ENCODE data around the gene PRTFDC1. TPM values are rescaled to one million over a fixed set of nuclear protein-coding genes. Genes with fewer than 3 reads are reported as not detected.
"Not testable (repeated sequence)": the region's sequence is repeated elsewhere in the genome, so short reads cannot be mapped to it uniquely, and the experiment has no call there.

The PRTFDC1 gene
- total RNA-seq, 1 experiment from 2014 or later, result not detected

DNA sequence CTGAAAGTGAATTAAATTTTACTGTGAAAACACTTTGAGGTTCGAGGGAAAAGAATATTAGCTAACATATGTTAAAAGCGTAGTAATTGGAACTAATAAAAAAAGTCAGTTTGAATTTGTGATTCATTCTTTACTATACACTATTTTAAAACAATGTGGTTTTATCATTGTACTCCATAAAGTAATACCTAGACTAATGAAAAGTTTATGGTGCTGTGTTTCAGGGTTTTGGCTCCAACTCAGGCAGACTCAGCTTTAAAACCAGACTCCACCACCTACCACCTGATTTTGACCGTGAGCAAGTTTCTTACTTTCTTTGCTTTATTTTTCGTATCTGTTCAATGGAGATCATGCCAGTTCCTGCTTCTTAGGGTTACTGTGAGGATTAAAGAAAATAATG is 9.2 kb upstream of the PRTFDC1 start:
- POLR2A ChIA-PET, result interaction anchor here (0.8 to 2.7 kb wide), 6 partner anchors 10 to 26 kb away, joined by 3 to 14 read pairs (median 4); no protein-coding TSS in a partner anchor
- DNase-seq (ENCODE audit: unreplicated experiment), result no peak
- Mint-ChIP-seq H3K27ac (ENCODE audit: low read depth, unreplicated experiment) (no peak overlapping the region), H3K4me1 (ENCODE audit: insufficient read depth, unreplicated experiment) (peaks cover 19% of the 10 kb centered on the region), H3K4me3 (ENCODE audit: unreplicated experiment) (no peak overlapping the region), H3K27me3 (ENCODE audit: insufficient read depth, unreplicated experiment) (no peaks in the 10 kb centered on the region), H3K36me3 (ENCODE audit: insufficient read depth, unreplicated experiment) (no peaks in the 10 kb centered on the region), H3K9me3 (ENCODE audit: unreplicated experiment) (no peaks in the 10 kb centered on the region)
- CTCF ChIA-PET, result no interaction called here
- BruUV-seq (replicated peaks), result no TSS peak
- TF ChIP-seq, protein P1, sequence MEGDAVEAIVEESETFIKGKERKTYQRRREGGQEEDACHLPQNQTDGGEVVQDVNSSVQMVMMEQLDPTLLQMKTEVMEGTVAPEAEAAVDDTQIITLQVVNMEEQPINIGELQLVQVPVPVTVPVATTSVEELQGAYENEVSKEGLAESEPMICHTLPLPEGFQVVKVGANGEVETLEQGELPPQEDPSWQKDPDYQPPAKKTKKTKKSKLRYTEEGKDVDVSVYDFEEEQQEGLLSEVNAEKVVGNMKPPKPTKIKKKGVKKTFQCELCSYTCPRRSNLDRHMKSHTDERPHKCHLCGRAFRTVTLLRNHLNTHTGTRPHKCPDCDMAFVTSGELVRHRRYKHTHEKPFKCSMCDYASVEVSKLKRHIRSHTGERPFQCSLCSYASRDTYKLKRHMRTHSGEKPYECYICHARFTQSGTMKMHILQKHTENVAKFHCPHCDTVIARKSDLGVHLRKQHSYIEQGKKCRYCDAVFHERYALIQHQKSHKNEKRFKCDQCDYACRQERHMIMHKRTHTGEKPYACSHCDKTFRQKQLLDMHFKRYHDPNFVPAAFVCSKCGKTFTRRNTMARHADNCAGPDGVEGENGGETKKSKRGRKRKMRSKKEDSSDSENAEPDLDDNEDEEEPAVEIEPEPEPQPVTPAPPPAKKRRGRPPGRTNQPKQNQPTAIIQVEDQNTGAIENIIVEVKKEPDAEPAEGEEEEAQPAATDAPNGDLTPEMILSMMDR (IDR thresholded peaks at IDR 0.05; ENCODE audit: unreplicated experiment), result no peak
- intact Hi-C loops (cut with micrococcal nuclease), result no loop called here

DNA sequence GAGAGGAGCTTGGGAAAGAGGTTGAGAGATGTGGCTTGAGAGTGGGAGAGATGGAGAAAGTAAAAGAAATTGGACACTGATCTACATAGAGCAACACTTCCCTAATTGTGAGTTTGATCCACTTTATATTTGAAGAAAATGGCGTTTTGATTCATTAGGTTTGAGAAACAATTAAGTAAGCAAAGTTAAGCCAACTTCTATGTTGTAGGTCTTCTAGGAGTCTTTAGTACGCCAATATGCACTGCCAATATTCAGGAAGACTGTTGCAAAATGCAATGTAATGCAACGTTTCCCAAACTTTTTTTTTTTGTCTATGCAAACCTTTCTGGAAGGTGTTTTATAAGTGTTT is 7.0 kb upstream of the PRTFDC1 start:
- BruUV-seq (replicated peaks), result no TSS peak
- TF ChIP-seq, protein P1 (IDR thresholded peaks at IDR 0.05; ENCODE audit: unreplicated experiment), result no peak

DNA sequence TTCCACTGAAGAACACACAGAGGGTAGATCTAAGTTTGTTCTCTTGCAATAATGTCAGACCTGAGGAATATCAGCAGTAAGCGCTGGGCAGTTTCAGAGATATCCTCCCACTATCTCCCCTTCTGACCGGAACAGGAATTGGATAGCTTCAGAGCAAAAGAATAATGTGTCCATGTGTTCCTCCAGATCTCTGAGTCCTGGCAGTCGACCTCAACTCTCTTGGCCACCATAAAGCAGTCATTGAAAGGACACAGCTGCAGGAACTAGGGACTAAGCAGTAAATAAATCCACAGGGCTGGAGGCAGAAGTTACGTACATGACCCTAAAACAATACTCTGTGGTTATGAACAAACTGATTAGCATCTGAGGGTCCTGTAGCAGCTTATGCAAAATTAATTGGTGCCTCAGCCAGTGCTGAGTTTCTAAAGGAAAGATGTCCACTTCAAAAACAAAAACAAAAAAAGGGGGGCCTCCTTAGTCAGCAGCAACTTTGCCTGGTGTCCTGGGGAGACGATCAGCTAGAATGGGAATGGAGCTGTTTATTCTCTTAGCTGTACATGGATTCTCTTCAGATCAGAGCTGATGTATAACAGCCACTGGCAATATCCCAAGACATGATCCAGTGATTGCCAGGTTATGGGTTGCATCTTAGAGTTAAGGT is 6.4 kb upstream of the PRTFDC1 start:
- H3K36me3 Mint-ChIP-seq (ENCODE audit: insufficient read depth, unreplicated experiment), result no peaks in the 10 kb centered on the region
- H3K4me1 Mint-ChIP-seq (ENCODE audit: insufficient read depth, unreplicated experiment), result peaks cover 19% of the 10 kb centered on the region
- CTCF ChIA-PET, result interaction anchor here (0.6 to 1.2 kb wide), 2 partner anchors 11 to 13 kb away, joined by 4 to 6 read pairs; no protein-coding TSS in a partner anchor
- peak overlapping the region; percentile 83 for H3K27ac Mint-ChIP-seq (ENCODE audit: low read depth, unreplicated experiment)
- BruUV-seq (replicated peaks), result no TSS peak
- no peaks in the 10 kb centered on the region for H3K9me3 Mint-ChIP-seq (ENCODE audit: unreplicated experiment)
- DNase-seq (ENCODE audit: unreplicated experiment), result peak; percentile 56
- TF ChIP-seq, protein P1 (IDR thresholded peaks at IDR 0.05; ENCODE audit: unreplicated experiment), result no peak
- POLR2A ChIA-PET, result interaction anchor here (0.6 to 0.7 kb wide), 4 partner anchors 12 to 243 kb away, joined by 3 to 4 read pairs (median 3); no protein-coding TSS in a partner anchor
- no peak overlapping the region for H3K4me3 Mint-ChIP-seq (ENCODE audit: unreplicated experiment)
- intact Hi-C loops (cut with micrococcal nuclease), result no loop called here
- no peaks in the 10 kb centered on the region for H3K27me3 Mint-ChIP-seq (ENCODE audit: insufficient read depth, unreplicated experiment)

More for the DNA sequence above, 7.0 kb upstream of the PRTFDC1 start:
- no peaks in the 10 kb centered on the region for H3K9me3 Mint-ChIP-seq (ENCODE audit: unreplicated experiment)
- no peak overlapping the region for H3K4me3 Mint-ChIP-seq (ENCODE audit: unreplicated experiment)
- H3K27me3 Mint-ChIP-seq (ENCODE audit: insufficient read depth, unreplicated experiment), result no peaks in the 10 kb centered on the region
- CTCF ChIA-PET, result interaction anchor here (1.2 kb wide), 1 partner anchor 14 kb away, joined by 6 read pairs; no protein-coding TSS in a partner anchor
- no peak overlapping the region for H3K27ac Mint-ChIP-seq (ENCODE audit: low read depth, unreplicated experiment)
- peaks cover 19% of the 10 kb centered on the region for H3K4me1 Mint-ChIP-seq (ENCODE audit: insufficient read depth, unreplicated experiment)
- POLR2A ChIA-PET, result interaction anchor here (0.6 kb wide), 1 partner anchor 243 kb away, joined by 3 read pairs; no protein-coding TSS in a partner anchor
- no peak for DNase-seq (ENCODE audit: unreplicated experiment)
- intact Hi-C loops (cut with micrococcal nuclease), result no loop called here
- H3K36me3 Mint-ChIP-seq (ENCODE audit: insufficient read depth, unreplicated experiment), result no peaks in the 10 kb centered on the region

DNA sequence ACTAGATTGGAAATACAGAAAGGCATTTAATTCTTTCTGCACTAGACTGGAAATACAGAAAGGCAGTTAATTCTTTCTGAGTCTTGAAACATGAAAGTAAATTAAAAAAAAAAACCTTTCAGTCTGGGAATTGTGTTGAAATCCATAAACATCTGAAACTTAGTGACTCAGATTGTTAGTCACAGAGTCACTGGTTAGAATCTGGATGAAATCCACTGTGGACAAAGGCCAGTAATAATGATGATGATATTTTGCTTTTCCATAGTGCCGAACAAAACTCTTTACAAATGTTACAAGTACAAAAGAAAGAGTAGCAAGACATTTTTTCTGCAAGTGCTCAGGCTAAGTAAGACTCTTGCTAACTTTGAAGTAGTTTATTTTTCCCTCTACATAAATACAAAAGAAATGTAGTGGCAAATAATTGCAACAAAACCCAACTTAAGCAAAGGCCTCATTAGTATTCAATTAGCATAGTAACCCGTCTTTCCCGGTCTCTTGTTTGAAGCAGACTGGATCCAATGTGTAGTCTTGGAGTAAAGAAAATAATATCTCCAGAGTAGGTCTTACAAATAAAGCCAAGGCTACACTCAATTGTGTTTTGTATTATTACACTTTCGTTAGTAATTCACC is 5.8 kb upstream of the PRTFDC1 start:
- peaks cover 19% of the 10 kb centered on the region for H3K4me1 Mint-ChIP-seq (ENCODE audit: insufficient read depth, unreplicated experiment)
- no peak overlapping the region for H3K4me3 Mint-ChIP-seq (ENCODE audit: unreplicated experiment)
- H3K9me3 Mint-ChIP-seq (ENCODE audit: unreplicated experiment), result no peaks in the 10 kb centered on the region
- intact Hi-C loops (cut with micrococcal nuclease), result no loop called here
- H3K36me3 Mint-ChIP-seq (ENCODE audit: insufficient read depth, unreplicated experiment), result no peaks in the 10 kb centered on the region
- POLR2A ChIA-PET, result interaction anchor here (0.7 kb wide), 1 partner anchor 12 kb away, joined by 3 read pairs; no protein-coding TSS in a partner anchor
- DNase-seq (ENCODE audit: unreplicated experiment), result peak; percentile 86
- H3K27me3 Mint-ChIP-seq (ENCODE audit: insufficient read depth, unreplicated experiment), result no peaks in the 10 kb centered on the region
- CTCF ChIA-PET, result no interaction called here
- no TSS peak for BruUV-seq (replicated peaks)
- TF ChIP-seq, protein P1 (IDR thresholded peaks at IDR 0.05; ENCODE audit: unreplicated experiment), result no peak
- peak overlapping the region; percentile 83 for H3K27ac Mint-ChIP-seq (ENCODE audit: low read depth, unreplicated experiment)

DNA sequence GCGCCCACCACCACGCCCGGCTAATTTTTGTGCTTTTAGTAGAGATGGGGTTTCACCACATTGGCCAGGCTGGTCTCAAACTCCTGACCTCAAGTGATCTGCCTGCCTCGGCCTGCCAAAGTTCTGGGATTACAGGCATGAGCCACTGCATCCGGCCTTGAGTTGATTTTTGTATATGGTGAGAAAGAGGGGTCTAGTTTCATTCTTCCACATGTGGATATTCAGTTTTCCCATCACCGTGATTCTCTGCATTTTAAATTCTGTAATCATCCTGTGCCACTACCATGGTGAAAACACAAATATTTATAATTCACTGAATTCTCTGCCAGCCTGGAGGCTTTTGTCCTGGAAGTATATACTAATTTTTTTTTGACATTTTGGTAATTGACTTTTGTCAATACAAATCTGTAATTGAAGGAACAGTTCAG is 5.2 kb upstream of the PRTFDC1 start:
- peaks cover 19% of the 10 kb centered on the region for H3K4me1 Mint-ChIP-seq (ENCODE audit: insufficient read depth, unreplicated experiment)
- H3K4me3 Mint-ChIP-seq (ENCODE audit: unreplicated experiment); BruUV-seq (replicated peaks); POLR2A ChIA-PET; H3K27me3 Mint-ChIP-seq (ENCODE audit: insufficient read depth, unreplicated experiment); CTCF ChIA-PET; H3K36me3 Mint-ChIP-seq (ENCODE audit: insufficient read depth, unreplicated experiment); H3K9me3 Mint-ChIP-seq (ENCODE audit: unreplicated experiment); intact Hi-C loops (cut with micrococcal nuclease): not testable (repeated sequence)
- peak overlapping the region; percentile 83 for H3K27ac Mint-ChIP-seq (ENCODE audit: low read depth, unreplicated experiment)
- DNase-seq (ENCODE audit: unreplicated experiment), result peak; percentile 48

All from MCF 10A (cell line).